GM23338 (cell line): Measurements from ENCODE around the gene MEIG1.

Source experiments
- CREB1 ChIP-seq: fragments of 250-450 bp; sonication (Bioruptor Pico); IDR thresholded peaks from 2 replicates; pipeline ENCODE4 v1.5.0; 2020; ENCODE audit warnings: low read depth, mild to moderate bottlenecking, moderate library complexity
- EZH2 ChIP-seq: fragments of 200-600 bp; sonication (generic); IDR thresholded peaks from one replicate; pipeline ENCODE4 v1.8.0; 2017; ENCODE audit warnings: antibody characterized with exemption, mild to moderate bottlenecking, low read depth; ENCODE audit not compliant: unreplicated experiment
- EZH2phosphoT487 ChIP-seq: fragments of 200-600 bp; sonication (generic); IDR thresholded peaks from one replicate; pipeline ENCODE4 v1.8.1; 2018; ENCODE audit warnings: antibody characterized with exemption; ENCODE audit not compliant: unreplicated experiment
- POLR2AphosphoS5 ChIP-seq: IDR thresholded peaks from 2 replicates; pipeline ENCODE4 v1.6.1; 2016; ENCODE audit warnings: antibody characterized with exemption, low read depth
- TF ChIP-seq, protein P1 (sequence below), 2 experiments: fragments of 200-600 bp in 1 of 2; sonication (generic) in 1 of 2; conservative IDR thresholded peaks; 2 replicates each; pipeline versions ENCODE4 v1.5.1 to v1.6.1; 2016 to 2017; ENCODE audit warnings: antibody characterized with exemption in 2 of 2, low read depth in 2 of 2, mild to moderate bottlenecking in 2 of 2, moderate library complexity in 1 of 2
- TF ChIP-seq, protein P2 (sequence below): IDR thresholded peaks from 2 replicates; pipeline ENCODE4 v1.6.1; 2016; ENCODE audit warnings: antibody characterized with exemption
- TF ChIP-seq, protein P3 (sequence below): IDR thresholded peaks from one replicate; pipeline ENCODE4 v1.6.1; 2018; ENCODE audit warnings: antibody characterized with exemption; ENCODE audit not compliant: unreplicated experiment

DNA sequence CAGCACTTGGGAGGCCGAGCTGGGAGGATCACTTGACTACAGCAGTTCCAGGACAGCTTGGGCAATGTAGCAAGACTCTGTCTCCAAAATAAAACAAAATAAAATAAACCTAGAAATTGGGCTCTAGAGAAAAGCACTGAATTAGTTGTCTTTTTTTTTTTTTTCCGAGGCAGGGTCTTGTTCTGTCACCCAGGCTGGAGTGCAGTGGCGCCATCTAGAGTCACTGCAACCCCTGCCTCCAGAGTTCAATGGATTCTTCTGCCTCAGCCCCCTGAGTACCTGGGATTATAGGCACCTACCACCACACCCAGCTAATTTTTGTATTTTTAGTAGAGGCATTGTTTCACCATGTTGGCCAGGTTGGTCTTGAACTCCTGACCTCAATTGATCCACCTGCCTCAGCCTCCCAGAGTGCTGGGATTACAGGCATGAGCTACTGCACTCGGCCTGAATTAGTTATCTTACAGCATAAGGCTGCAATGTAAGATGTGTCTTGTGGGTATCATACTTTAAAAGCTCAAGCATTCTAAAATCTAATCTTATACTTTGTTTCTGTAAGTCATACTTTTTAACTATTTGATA lies 12.8 kb downstream of the MEIG1 start:
- TF ChIP-seq, protein P1, sequence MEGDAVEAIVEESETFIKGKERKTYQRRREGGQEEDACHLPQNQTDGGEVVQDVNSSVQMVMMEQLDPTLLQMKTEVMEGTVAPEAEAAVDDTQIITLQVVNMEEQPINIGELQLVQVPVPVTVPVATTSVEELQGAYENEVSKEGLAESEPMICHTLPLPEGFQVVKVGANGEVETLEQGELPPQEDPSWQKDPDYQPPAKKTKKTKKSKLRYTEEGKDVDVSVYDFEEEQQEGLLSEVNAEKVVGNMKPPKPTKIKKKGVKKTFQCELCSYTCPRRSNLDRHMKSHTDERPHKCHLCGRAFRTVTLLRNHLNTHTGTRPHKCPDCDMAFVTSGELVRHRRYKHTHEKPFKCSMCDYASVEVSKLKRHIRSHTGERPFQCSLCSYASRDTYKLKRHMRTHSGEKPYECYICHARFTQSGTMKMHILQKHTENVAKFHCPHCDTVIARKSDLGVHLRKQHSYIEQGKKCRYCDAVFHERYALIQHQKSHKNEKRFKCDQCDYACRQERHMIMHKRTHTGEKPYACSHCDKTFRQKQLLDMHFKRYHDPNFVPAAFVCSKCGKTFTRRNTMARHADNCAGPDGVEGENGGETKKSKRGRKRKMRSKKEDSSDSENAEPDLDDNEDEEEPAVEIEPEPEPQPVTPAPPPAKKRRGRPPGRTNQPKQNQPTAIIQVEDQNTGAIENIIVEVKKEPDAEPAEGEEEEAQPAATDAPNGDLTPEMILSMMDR (conservative IDR thresholded peaks at IDR 0.05; ENCODE audit: low read depth in 2 of 2), result peak; percentile 60 to 73
- TF ChIP-seq POLR2AphosphoS5 (no peak), CREB1 (CRISPR knock-in tag) (no peak), EZH2 (no peak), EZH2phosphoT487 (no peak)
- TF ChIP-seq, protein P2, sequence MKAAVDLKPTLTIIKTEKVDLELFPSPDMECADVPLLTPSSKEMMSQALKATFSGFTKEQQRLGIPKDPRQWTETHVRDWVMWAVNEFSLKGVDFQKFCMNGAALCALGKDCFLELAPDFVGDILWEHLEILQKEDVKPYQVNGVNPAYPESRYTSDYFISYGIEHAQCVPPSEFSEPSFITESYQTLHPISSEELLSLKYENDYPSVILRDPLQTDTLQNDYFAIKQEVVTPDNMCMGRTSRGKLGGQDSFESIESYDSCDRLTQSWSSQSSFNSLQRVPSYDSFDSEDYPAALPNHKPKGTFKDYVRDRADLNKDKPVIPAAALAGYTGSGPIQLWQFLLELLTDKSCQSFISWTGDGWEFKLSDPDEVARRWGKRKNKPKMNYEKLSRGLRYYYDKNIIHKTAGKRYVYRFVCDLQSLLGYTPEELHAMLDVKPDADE, result no peak
- TF ChIP-seq, protein P3, sequence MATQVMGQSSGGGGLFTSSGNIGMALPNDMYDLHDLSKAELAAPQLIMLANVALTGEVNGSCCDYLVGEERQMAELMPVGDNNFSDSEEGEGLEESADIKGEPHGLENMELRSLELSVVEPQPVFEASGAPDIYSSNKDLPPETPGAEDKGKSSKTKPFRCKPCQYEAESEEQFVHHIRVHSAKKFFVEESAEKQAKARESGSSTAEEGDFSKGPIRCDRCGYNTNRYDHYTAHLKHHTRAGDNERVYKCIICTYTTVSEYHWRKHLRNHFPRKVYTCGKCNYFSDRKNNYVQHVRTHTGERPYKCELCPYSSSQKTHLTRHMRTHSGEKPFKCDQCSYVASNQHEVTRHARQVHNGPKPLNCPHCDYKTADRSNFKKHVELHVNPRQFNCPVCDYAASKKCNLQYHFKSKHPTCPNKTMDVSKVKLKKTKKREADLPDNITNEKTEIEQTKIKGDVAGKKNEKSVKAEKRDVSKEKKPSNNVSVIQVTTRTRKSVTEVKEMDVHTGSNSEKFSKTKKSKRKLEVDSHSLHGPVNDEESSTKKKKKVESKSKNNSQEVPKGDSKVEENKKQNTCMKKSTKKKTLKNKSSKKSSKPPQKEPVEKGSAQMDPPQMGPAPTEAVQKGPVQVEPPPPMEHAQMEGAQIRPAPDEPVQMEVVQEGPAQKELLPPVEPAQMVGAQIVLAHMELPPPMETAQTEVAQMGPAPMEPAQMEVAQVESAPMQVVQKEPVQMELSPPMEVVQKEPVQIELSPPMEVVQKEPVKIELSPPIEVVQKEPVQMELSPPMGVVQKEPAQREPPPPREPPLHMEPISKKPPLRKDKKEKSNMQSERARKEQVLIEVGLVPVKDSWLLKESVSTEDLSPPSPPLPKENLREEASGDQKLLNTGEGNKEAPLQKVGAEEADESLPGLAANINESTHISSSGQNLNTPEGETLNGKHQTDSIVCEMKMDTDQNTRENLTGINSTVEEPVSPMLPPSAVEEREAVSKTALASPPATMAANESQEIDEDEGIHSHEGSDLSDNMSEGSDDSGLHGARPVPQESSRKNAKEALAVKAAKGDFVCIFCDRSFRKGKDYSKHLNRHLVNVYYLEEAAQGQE, result no peak
